MG63 (cell line): ENCODE measurements around the gene HIF3A. TPM values are rescaled to one million over a fixed set of nuclear protein-coding genes. Genes with fewer than 3 reads are reported as not detected.

Experiments used
- DNase-seq: peaks from one replicate; pipeline ENCODE4 v3.0.0-alpha.2; 2020
- H3K27me3 ChIP-seq: fragments of 250-450 bp; sonication (Bioruptor Pico); 2 replicates; pipeline ENCODE4 v1.5.1; 2020; ENCODE audit warnings: mild to moderate bottlenecking, moderate library complexity
- H3K36me3 ChIP-seq: fragments of 250-450 bp; sonication (Bioruptor Pico); 2 replicates; pipeline ENCODE4 v1.5.1; 2020; ENCODE audit warnings: mild to moderate bottlenecking, moderate library complexity
- H3K4me3 ChIP-seq: fragments of 250-450 bp; sonication (Bioruptor Pico); 2 replicates; pipeline ENCODE4 v1.5.1; 2020; ENCODE audit warnings: mild to moderate bottlenecking, moderate library complexity
- H3K9me3 ChIP-seq: fragments of 250-450 bp; sonication (Bioruptor Pico); 2 replicates; pipeline ENCODE4 v1.5.1; 2020; ENCODE audit warnings: mild to moderate bottlenecking, moderate library complexity
- total RNA-seq: library from RNA; depleted of rRNA; stranded (reverse); fragments of >200 nt; shearing (Covaris generic); gene quantifications from 2 replicates; pipeline ENCODE4 v1.2.3, GENCODE V29; 2014; ENCODE audit warnings: low replicate concordance

Gene HIF3A
- total RNA-seq, 1 experiment from 2014 or later: not detected

- DNase-seq: no peak
Observed at GRCh38 chr19:46287585-46287984, 9.3 kb upstream of the HIF3A start.

GRCh38 chr19:46288896-46289588 is 7.8 kb upstream of the HIF3A start:
- H3K27me3 ChIP-seq: no peaks in the 10 kb centered on the region
- no peaks in the 10 kb centered on the region for H3K36me3 ChIP-seq
- peak; percentile 83 for DNase-seq
- no peak overlapping the region for H3K4me3 ChIP-seq
- peaks cover 20% of the 10 kb centered on the region for H3K9me3 ChIP-seq

More at GRCh38 chr19:46287585-46287984, 9.3 kb upstream of the HIF3A start:
- Histone ChIP-seq H3K27me3 (no peaks in the 10 kb centered on the region), H3K9me3 (peaks cover 20% of the 10 kb centered on the region), H3K36me3 (no peaks in the 10 kb centered on the region), H3K4me3 (no peak overlapping the region)

GRCh38 chr19:46289724-46290619 is 6.9 kb upstream of the HIF3A start:
- no peak overlapping the region for H3K4me3 ChIP-seq
- no peaks in the 10 kb centered on the region for H3K36me3 ChIP-seq
- peaks cover 20% of the 10 kb centered on the region for H3K9me3 ChIP-seq
- peaks cover 3% of the 10 kb centered on the region; the same call in 1 of the 2 replicates for H3K27me3 ChIP-seq
- DNase-seq: no peak

- H3K9me3 ChIP-seq: peaks cover 20% of the 10 kb centered on the region
- no peaks in the 10 kb centered on the region for H3K36me3 ChIP-seq
- H3K27me3 ChIP-seq: peaks cover 7% of the 10 kb centered on the region; the same call in 1 of the 2 replicates
- no peak for DNase-seq
- H3K4me3 ChIP-seq: no peak overlapping the region
Observed at GRCh38 chr19:46291829-46292228, 5.0 kb upstream of the HIF3A start.

- H3K9me3 ChIP-seq: peaks cover 20% of the 10 kb centered on the region
- no peak overlapping the region for H3K4me3 ChIP-seq
- H3K36me3 ChIP-seq: no peaks in the 10 kb centered on the region
- DNase-seq: no peak
- H3K27me3 ChIP-seq: peaks cover 7% of the 10 kb centered on the region; the same call in 1 of the 2 replicates
Observed at GRCh38 chr19:46294494-46294893, 2.3 kb upstream of the HIF3A start.

- DNase-seq: no peak
- Histone ChIP-seq H3K9me3 (peaks cover 10% of the 10 kb centered on the region), H3K36me3 (no peaks in the 10 kb centered on the region), H3K27me3 (peaks cover 7% of the 10 kb centered on the region; the same call in 1 of the 2 replicates), H3K4me3 (no peak overlapping the region)
Observed at GRCh38 chr19:46295401-46296201, 1.2 kb upstream of the HIF3A start.

- no peak for DNase-seq
- H3K4me3 ChIP-seq: no peak overlapping the region
- H3K9me3 ChIP-seq: peaks cover 5% of the 10 kb centered on the region
- H3K27me3 ChIP-seq: peaks cover 7% of the 10 kb centered on the region; the same call in 1 of the 2 replicates
- no peaks in the 10 kb centered on the region for H3K36me3 ChIP-seq
Observed at GRCh38 chr19:46296202-46296480, 701 bp upstream of the HIF3A start.

- peaks cover 7% of the 10 kb centered on the region; the same call in 1 of the 2 replicates for H3K27me3 ChIP-seq
- no peak for DNase-seq
- no peak overlapping the region for H3K4me3 ChIP-seq
- no peaks in the 10 kb centered on the region for H3K9me3 ChIP-seq
- no peaks in the 10 kb centered on the region for H3K36me3 ChIP-seq
Observed at GRCh38 chr19:46297700-46298478, 1.0 kb downstream of the HIF3A start.

GRCh38 chr19:46298479-46299003 is 1.7 kb downstream of the HIF3A start:
- Histone ChIP-seq H3K27me3 (peaks cover 7% of the 10 kb centered on the region; the same call in 1 of the 2 replicates), H3K36me3 (no peaks in the 10 kb centered on the region), H3K9me3 (no peaks in the 10 kb centered on the region), H3K4me3 (no peak overlapping the region)
- DNase-seq: no peak

- no peak overlapping the region for H3K4me3 ChIP-seq
Observed at GRCh38 chr19:46299004-46299509, 2.2 kb downstream of the HIF3A start.

GRCh38 chr19:46299695-46300094 is 2.9 kb downstream of the HIF3A start:
- Histone ChIP-seq H3K4me3 (no peak overlapping the region), H3K9me3 (no peaks in the 10 kb centered on the region), H3K27me3 (0 out of 2 replicates have a peak, but pooled peaks cover 4% of the 10 kb centered on the region), H3K36me3 (no peaks in the 10 kb centered on the region)
- no peak for DNase-seq

More at GRCh38 chr19:46299004-46299509, 2.2 kb downstream of the HIF3A start:
- Histone ChIP-seq H3K27me3 (peaks cover 7% of the 10 kb centered on the region; the same call in 1 of the 2 replicates), H3K36me3 (no peaks in the 10 kb centered on the region), H3K9me3 (no peaks in the 10 kb centered on the region)
- DNase-seq: peak; percentile 76

GRCh38 chr19:46303322-46303690 is 6.5 kb downstream of the HIF3A start:
- H3K36me3 ChIP-seq: no peaks in the 10 kb centered on the region
- peaks cover 13% of the 10 kb centered on the region for H3K9me3 ChIP-seq
- DNase-seq: no peak
- no peak overlapping the region for H3K4me3 ChIP-seq
- H3K27me3 ChIP-seq: no peaks in the 10 kb centered on the region

- Histone ChIP-seq H3K9me3 (peaks cover 13% of the 10 kb centered on the region), H3K36me3 (no peaks in the 10 kb centered on the region), H3K4me3 (no peak overlapping the region), H3K27me3 (no peaks in the 10 kb centered on the region)
- no peak for DNase-seq
Observed at GRCh38 chr19:46303691-46304397, 7.0 kb downstream of the HIF3A start.

GRCh38 chr19:46306501-46306900 is 9.7 kb downstream of the HIF3A start:
- Histone ChIP-seq H3K4me3 (no peak overlapping the region), H3K36me3 (no peaks in the 10 kb centered on the region), H3K27me3 (no peaks in the 10 kb centered on the region), H3K9me3 (peaks cover 13% of the 10 kb centered on the region)
- DNase-seq: no peak

- Histone ChIP-seq H3K9me3 (peaks cover 13% of the 10 kb centered on the region), H3K36me3 (no peaks in the 10 kb centered on the region), H3K4me3 (no peak overlapping the region), H3K27me3 (no peaks in the 10 kb centered on the region)
- no peak for DNase-seq
Observed at GRCh38 chr19:46308510-46308909, 11.7 kb downstream of the HIF3A start.
